NCI-H146 treated with DMSO at 0.1 percent for 48 hours (cell line): ENCODE results near the gene CA5A.
"Not testable (repeated sequence)": the region's sequence is repeated elsewhere in the genome, so short reads cannot be mapped to it uniquely, and the experiment has no call there.

Experiments
- DNase-seq: peaks from one replicate; lab custom pipeline; 2025; ENCODE audit not compliant: unreplicated experiment; lab: John Stamatoyannopoulos, UW

Gene CA5A

DNA sequence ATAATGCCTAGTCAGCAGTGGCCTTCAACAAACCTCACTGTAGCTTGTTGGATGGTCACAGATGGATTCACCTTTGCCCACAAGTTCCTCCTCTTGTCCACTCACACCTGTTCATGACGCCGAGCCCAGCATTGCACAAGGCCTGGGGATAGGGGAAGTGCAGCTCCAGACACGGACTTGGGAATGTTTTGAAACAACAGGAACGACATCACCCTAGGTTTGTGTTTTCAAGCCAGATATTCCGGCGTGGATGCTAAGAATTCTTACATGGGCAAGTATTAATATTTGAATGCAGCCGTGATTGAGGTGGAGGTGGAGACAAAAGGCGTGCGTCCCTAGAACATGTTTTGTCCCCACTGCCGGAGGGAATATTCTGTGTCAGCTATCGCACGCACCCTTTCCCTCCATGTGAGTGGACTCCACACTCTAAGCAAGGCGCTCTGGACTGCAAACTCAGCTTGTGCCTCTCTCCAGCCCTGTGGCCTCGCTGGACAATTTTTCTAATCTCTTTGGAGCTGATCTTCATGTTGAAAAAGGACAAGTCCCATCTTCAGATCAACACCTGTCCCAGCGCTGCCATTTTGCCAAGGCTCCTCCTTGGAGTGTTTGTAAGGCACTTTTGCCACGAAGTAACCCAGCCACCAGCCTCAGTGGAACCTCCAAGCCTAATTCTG, 12.9 kb upstream of the CA5A start:
- no peak for DNase-seq

DNA sequence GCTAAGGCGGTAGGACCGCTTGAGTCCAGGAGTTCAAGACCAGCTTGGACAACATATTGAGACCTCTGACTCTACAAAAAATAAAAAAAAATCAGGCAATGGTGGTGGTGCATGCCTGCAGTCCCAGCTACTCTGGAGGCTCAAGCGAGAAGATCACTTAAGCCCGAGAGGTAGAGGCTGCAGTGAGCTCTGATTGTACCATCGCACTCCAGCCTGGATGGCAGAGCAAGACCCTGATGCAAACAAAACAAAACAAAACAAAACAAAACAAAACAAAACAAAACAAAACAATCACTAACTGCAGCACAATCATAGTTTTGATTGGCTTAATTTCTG, 12.4 kb upstream of the CA5A start:
- no peak for DNase-seq

DNA sequence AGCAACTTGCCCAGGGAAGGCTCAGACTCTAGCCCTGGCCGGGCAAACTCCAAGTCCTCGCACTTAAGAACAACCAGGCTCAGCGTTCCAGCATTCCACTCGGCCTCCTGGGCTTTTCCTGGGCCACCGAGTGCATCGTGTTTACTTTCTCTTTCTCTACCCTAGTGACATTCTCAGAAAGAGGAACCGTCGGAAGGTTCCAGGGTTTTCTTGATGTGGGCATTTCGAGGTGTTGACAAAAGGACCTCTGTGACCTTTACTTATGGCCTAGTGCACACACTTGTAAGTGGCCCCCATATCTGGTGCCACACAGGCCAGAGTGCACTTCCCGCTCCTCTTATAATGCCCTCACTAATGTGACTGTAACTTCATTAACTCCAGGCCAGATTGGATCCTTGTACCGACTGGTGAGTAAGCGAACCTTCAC, 11.8 kb upstream of the CA5A start:
- DNase-seq: no peak

DNA sequence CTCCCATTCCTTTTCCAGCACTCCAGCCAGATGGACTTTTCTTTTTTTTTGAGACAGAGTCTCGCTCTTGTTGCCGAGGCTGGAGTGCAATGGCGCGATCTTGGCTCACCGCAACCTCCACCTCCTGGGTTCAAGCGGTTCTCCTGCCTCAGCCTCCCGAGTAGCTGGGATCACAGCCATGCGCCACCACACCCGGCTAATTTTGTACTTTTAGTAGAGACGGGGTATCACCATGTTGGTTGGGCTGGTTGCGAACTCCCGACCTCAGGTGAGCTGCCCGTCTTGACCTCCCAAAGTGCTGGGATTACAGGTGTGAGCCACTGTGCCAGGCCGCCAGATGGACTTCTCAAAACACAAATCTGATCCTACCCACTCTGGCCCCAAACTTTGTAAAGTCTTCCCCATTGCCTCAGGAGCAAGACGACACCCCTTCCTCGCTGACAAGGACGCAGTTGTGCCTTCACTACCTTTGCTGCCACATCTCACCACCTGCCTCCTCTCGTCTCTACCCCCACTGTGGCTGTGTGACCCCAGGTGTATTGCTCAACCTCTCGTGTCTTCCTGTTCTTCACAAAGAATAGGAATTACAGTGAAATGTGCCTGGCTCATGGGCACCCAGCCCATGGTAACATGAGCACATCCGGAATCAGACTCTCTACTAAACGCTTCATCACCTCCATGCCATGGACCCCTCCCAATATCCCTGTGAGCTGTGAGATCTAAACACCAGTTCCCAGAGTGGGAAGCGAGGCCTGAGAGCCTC, 11.2 kb upstream of the CA5A start:
- no peak for DNase-seq

DNA sequence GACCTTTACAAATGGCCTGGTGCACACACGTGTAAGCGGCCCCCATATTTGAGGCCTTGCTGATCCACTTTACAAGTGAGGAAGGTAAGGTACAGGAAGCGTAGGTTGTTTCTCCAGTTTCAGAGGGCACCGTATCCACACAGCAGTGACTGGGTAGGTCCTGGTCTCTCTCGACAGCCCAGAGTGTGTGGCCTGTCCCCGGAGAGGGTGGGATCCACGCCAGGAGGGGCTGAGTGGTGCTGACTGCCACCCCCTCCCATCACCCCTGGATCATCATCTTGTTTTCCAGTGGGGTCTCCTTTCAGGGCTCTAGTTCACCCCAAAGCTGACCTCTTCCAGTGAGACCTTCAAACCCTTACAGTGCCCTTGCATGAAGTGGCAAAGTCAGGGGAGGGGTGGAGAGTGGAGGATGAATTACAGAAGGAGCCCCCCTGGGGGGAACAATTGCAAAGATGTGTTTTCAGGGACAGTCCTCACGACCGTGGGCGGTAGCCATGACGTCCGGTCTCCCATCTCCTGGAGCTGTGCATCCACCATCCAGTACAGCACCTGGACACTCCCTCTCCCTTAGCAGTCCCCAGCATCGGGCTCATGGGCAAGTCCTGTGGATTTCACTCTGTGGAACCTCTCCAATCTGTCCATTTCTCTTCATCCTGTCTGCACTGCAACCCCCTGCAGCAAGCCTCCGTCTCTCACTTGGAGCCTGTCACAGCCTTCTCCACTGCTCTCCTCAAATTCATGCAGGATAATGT, 10.4 kb upstream of the CA5A start:
- DNase-seq: no peak

DNA sequence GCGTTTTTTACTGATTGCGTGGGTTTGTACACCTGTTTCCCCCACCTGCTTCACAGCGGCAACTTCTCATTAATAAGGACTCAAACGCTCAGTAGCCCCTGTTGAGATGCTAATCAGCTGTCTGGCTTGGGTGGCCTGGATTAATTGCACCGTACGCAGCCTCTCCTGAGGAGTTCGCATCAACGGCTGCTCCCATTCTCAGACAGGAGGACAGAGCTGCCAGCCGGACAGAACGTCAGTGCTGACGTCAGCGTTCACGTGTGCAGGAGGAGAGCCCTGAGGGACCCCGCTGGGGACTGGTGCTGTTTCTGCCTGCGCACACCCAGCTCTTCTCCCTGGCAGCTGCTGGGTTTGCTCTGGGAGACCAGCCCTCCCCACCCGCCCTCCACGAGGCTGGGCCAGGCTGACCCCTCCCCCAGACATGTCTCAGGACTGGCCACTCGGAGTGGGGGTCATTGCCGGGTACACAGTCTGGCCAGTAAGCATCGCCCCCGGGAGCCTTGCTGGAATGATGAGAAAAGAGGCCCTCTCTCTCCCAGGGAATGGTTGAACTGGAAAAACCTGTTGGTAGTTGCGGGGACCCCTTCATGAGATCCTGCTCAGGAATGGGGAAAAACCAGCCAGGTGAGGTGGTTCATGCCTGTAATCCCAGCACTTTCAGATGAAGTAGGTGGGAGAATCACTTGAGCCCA, 9.2 kb upstream of the CA5A start:
- DNase-seq: peak; percentile 95

DNA sequence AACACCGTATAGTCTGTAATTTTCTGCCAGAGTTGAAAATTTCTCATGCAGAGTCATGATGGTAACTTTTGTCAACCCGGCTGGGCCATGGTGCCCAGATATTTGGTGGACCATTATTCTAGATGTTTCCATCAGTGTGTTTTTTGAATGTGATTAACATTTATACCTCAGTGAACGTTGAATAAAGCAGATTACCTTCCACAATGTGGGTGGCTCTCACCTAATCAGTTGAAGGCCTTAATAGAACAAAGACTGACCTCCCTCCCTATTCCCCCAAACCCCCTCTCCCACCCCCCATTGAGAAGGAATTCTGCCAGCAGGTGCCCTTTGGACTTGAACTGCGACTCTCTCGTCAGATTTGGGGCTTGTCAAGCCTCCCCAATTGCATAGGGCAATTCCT, 6.4 kb upstream of the CA5A start:
- DNase-seq: no peak

DNA sequence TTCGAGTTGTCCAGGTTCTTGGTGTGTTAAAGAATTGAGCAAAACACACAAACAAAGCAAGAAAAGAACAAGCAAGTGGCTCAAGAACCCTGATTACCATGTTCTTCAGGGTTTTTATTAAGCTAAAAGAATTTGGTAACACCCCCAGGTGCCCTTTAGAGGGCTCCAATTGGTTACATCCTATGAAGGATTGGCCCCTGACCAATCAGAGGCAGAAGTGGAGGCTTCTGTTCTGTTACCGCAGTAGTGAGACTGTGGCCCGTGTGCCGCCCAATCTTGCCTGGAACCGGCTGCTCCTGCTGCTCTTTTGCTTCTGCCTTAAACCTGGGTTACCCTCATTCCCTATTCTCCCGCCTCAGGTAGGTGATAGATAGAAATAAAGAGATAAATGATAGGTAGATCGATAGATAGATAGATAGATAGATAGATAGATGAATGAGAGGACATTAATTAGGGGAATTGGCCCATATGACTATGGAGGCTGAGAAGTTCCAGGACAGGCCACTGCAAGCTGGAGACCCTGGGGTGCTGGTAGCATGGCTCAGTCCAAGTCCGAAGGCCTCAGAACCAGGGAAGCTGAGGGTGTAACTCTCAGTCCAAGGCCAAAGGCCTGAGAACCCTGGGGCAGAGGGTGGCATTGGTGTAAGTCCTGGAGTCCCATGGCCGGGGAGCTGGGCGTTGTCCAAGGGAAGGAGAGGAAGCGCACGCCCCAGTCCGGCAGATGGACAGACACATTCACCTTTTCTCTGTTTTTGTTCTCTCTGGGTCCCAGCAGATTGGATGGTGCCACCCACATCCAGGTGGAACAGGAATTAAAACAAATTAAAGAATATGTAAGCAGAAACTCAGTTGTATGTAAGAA, 3.5 kb upstream of the CA5A start:
- DNase-seq: no peak

DNA sequence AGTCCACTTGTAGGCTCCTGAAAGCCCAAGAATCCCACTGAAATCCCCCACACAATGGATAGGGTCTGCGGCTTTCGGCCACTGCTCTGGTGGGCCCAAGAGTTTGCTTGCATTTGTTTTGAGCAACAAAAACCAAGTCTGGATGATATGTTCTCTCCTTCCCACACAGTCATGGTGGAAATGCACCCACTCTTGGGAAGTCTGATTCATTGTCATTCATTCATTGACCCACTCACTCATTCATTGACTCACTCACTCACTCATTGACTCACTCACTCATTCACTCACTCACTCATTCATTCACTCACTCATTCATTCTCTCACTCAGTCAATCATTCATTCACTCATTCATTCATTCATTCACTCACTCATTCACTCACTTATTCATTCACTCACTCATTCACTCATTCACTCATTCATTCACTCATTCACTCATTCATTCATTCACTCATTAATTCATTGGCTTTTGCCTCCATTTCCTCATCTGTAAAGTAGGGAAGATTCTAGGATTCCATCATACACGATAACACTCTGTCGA, 2.2 kb upstream of the CA5A start:
- DNase-seq: no peak

DNA sequence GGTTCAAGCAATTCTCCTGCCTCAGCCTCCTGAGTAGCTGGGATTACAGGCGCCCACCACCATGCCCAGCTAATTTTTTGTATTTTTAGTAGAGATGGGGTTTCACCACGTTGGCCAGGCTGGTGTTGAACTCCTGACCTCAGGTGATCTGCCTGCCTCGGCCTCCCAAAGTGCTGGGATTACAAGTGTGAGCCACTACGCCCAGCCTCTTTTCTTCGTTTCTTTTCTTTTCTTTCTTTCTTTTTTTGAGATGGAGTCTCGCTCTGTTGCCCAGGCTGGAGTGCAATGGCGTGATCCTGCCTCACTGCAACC, 858 bp upstream of the CA5A start:
- DNase-seq: not testable (repeated sequence)

DNA sequence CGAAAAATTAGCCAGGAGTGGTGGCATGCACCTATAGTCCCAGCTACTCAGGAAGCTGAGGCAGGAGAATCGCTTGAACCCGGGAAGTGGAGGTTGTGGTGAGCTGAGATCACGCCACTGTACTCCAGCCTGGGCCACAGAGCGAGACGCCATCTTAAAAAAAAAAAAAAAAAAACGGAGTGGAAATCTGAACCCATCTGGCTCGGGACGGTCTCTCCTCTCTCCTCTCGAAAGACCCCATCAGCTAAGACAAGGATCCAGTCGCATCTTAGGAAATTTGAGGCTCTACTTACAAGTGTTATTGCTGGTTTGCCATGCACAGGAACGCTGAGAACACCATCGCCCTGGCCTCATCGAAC, 334 bp downstream of the CA5A start:
- not testable (repeated sequence) for DNase-seq

DNA sequence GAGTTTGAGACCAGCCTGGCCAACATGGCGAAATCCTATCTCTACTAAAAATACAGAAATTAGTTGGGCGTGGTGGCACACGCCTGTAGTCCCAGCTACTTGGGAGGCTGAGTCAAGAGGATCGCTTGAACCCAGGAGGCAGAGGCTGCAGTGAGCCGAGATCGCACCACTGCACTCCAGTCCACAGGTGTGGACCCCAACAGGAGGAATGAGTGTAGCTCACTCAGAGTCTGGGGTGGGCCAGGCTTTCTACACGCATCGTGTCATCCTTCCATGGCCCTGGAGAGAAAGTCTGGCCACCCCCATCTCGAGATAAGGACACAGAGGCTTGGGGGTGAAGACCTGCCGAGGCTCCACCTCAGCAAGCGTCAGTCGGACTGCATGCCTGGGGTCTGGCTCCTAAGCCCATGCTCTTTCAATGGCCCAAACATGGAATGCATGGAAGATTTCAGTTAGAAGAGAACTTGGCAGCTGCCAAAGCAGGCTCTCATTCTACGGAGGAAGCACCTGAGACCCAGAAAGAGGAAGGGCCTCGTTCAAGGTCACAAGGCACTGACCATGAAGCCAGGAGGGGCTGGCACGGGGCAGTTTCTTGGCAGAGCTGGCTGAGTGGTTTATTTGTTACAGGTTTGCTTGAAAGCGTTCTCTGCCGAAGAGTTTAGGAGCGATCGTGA, 1.4 kb downstream of the CA5A start:
- DNase-seq: not testable (repeated sequence)

DNA sequence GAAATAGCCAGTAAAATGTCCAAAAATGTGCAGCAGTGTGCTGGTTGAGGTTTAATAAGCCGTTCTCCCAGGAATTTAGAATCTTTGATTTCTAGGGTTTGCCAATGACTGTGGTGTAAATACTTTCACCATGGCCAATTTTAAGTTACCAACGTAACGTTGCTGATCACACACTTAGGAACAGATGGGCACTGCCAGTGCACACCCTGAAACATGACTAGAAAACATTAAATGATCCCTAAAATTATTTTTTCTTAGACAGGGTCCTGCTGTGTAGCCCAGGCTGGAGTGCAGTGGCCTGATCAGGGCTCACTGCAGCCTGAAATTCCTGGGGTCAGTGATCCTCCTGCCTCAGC, 3.2 kb downstream of the CA5A start:
- DNase-seq: no peak

DNA sequence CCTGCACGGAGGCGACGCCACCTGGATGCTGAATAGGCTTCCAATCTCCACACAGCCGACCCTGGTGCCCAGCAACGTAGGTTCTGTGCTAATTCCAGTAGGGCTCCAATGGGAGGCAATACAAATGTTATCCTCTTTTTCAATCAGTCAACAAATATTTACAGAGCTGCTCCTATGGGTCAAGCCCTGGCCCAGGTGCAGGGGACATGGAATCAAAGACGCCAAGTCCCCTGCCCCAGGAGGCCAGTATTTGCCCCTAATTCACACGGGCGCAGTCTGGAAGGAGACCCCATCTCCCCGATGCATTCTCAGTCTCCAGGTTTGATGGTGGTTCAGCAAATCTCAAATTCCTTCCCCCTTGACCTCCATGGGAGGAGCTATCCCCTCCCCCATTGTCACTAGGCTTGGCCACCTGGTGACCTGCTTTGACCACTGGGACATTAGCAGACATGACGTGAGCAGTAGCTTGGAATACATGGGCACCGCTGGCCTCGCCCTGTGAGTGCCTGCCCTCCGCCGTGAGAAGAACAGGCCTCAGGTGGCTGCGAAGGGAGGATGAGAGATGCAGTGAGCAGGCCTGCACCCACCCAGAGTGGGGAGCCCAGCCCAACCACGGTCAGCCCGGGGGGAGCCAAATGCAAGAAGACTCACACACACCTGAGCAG, 3.7 kb downstream of the CA5A start:
- not testable (repeated sequence) for DNase-seq

DNA sequence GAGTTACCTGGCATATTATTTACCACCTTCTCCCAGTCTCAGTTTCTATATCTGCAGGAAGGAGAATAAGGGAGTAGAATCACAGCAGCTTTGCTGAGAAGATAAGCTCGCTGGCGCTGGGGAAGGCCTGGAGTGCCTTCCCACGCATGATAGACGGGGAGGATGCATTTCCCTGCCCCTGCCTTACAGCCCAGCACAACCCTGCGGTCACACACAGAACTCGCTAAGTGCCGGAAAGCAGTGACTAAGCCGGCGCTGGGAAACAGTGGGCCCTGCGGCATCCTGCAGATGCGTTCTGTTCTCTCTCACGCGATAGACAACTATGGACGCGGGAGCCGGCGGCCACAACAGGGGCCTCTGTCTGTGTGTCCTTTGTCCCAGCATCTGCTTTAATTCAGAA, 4.8 kb downstream of the CA5A start:
- DNase-seq: peak; percentile 41

DNA sequence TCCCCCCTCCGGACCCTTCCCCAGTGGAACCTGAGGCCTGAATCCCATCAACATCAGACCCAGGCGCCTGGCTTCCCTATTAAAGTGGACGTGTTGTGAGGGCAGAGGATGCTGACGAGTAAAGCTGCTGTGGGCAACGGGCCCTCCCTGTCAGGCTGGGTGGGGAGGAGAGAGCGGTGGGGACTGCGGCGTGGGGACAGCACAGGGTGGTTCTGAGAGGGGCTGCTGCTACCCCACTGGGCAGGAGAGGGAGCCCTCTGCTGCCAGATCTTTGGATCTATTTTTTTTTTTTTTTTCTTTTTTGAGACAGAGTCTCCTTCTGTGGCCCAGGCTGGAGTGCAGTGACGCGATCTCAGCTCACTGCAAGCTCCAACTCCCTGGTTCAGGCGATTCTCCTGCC, 5.9 kb downstream of the CA5A start:
- peak; percentile 6 for DNase-seq

DNA sequence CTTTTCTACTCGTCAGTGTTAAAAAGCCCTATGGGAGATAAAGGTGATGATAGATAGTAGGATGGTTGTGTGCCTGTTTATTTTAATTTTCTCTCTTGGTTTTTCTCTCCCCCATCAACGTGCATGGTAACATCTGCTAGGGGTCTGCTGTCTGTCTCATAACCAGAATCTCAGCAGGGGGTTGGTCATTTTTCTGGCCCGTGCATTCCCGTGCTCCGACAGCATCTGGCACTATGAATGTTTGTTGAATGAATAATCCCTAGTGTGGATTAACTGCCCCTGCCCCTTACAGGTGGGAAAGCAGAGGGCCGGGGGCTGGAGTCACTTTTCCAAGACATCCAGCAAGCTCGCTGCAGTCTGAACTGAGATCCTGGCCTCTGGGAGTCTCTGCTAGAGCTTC, 6.3 kb downstream of the CA5A start:
- no peak for DNase-seq

DNA sequence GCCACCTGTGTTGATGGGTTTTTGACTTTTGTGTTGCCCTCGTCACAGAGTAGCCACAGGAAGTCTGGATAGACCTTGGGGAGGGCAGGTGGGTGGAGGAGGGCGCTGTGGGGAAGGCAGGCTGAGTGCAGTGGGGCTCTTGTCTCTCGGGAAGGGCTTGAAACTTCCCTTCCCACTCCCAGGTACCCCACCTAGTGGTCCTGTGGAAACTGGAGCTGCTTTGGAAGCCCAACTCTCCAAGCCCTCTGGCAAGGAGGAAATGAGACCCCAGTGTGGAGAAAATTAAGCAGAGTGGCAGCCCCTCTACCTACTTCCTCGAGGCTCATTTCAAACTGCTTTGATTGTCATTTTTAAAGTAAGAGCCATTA, 9.2 kb downstream of the CA5A start:
- no peak for DNase-seq

DNA sequence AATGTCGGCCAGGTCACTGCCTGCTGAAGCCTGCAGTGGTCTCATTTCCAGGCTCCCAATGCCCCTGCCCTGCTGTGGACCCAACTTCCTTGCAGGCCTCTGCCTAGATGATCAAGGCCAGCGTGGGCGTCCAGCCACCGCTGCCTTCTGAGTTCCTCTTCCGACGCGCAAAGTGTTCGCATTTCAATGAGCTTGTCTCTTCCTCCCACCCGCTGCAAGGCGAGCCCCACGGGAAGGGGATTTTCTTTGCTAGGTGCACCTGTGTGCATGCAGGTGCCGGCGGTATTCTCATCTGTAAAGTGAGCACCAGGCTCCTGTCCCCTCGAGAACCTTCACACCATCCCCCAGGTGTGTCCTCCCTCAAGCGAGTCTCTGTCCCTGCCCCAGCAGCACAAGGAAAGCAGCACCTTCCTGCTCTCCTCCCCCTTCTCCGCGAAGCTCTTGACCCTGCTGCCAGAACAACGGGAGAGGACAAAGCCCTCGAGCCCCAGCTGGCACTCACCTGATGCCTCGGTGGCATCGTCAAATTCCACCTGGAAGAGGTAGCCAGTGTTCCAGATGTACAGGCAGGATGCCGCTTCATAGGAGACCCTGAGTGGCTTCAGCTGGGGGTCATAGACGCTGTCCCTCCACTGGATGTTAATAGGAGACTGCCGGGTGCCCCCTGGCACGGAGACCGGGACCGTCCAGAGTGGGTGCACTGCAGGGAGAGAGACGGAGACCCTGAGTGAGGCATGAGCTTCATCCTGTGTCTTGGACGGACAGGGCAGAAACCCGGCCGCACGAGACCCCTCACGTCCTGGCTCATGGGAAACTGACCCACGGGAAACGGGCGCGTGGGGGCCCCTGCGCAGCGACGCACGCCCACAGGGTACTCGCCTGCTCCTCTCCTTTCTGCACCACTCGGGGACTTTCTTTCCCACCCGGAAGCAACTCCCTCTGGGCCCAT, 9.8 kb downstream of the CA5A start:
- no peak for DNase-seq
